Body of pancreas (tissue), 4 donors: ENCODE results near the gene MYL6. TPM values are rescaled to one million over a fixed set of nuclear protein-coding genes. Genes with fewer than 3 reads are reported as not detected.

Experiments used
- ATAC-seq: fragments of 150-250 bp; one replicate; pipeline ENCODE4 v1.9.1; 2016
- DNase-seq, 4 donors: peaks; one replicate each; pipeline ENCODE4 v3.0.0-alpha.2; 2019
- H3K27ac ChIP-seq, 4 donors: fragments of 200-600 bp; sonication (generic); 1 replicate in 3 of 4; 2 replicates in 1 of 4; pipeline versions ENCODE4 v1.5.1 to v1.6.1; 2016 to 2019; ENCODE audit warnings: mild to moderate bottlenecking in 1 of 4, mixed read lengths in 1 of 4, moderate library complexity in 1 of 4
- H3K27me3 ChIP-seq, 2 donors: fragments of 200-600 bp; sonication (generic); one replicate each; pipeline ENCODE4 v1.6.0; 2016; ENCODE audit warnings: mild to moderate bottlenecking in 1 of 2
- H3K36me3 ChIP-seq, 2 donors: fragments of 200-600 bp; sonication (generic); replicated peaks in 1 of 2; 2 replicates each; pipeline ENCODE4 v1.5.1; 2016; ENCODE audit warnings: low read depth in 2 of 2; ENCODE audit not compliant: insufficient read depth in 1 of 2
- H3K4me1 ChIP-seq: fragments of 200-600 bp; sonication (generic); one replicate; pipeline ENCODE4 v1.6.0; 2016
- H3K4me3 ChIP-seq, 2 donors: fragments of 200-600 bp; sonication (generic); 1 replicate in 1 of 2; 2 replicates in 1 of 2; pipeline ENCODE4 v1.5.1; 2016 to 2019
- H3K9me3 ChIP-seq, 3 donors: fragments of 200-600 bp; sonication (generic); 1 replicate in 2 of 3; 2 replicates in 1 of 3; pipeline ENCODE4 v1.5.1; 2016
- POLR2A ChIP-seq, 3 donors: fragments of 450-650 bp; IDR thresholded peaks; one replicate each; pipeline ENCODE4 v1.6.1; 2016; ENCODE audit warnings: antibody characterized with exemption in 3 of 3, mild to moderate bottlenecking in 2 of 3
- WGBS, 2 donors: methylation state at CpG; one replicate each; pipeline ENCODE4 v1.1.5; 2017; 5-methylcytosine and 5-hydroxymethylcytosine counted together
- intact Hi-C: fragments of 100-400 bp; cut with DNase I; formaldehyde crosslinking; loops from one replicate; pipeline ENCODE4 v1.15.1; 2023
- total RNA-seq, 2 donors: library from RNA; depleted of rRNA; stranded (reverse); fragments of >200 nt; gene quantifications; one replicate each; pipeline ENCODE4 v1.1.0, GENCODE V29; 2016
- TF ChIP-seq, protein P1 (sequence below), 7 experiments: fragments of 450-650 bp in 4 of 7; fragments of 200-600 bp in 3 of 7; sonication (generic) in 3 of 7; IDR thresholded peaks; one replicate each; pipeline ENCODE4 v1.5.1; 2016 to 2019; ENCODE audit warnings: antibody characterized with exemption in 7 of 7

The MYL6 gene
- total RNA-seq, 2 donors from 2014 or later, result 838 to 1,110 TPM

DNA sequence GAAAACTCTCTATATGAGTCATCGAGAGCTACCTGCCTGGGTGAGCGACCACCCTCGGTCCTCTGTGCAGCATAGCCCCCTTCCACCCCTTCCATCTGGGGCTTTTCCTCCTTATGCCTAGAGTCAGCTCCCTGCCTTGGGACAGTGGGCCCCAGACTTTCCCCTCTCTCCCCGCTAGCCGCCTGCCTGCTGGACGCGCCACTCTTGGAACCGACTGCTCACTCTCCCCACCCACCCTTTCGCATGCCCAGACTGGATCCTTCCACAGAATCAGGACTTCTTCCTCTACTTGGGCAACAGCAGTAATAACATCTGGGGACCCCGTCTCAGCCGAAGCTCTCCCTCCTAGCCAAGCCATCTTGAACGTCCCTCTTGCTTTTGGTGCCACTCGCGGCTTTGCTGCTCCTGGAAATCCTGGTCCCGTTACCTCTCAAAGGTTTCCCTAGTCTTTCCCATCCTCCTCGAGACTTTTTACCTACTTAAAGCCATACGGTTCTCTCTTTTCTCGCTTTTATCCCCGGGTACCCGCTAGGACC lies 29.4 kb upstream of the MYL6 start:
- peaks cover 41% of the 10 kb centered on the region for H3K4me1 ChIP-seq
- intact Hi-C loops, result no loop called here
- peak in 1 of 4 donors; percentile 38 for DNase-seq
- peak overlapping the region; percentile 91 to 92 (median 92) for H3K27ac ChIP-seq
- 0 to 1% methylated on average over 17 to 20 of the region's 20 CpGs for WGBS, 2 donors
- ATAC-seq, result peak; percentile 1
- peak overlapping the region; percentile 26 to 77 for H3K4me3 ChIP-seq
- no peak for TF ChIP-seq POLR2A (IDR thresholded peaks at IDR 0.05)
- TF ChIP-seq, protein P1, sequence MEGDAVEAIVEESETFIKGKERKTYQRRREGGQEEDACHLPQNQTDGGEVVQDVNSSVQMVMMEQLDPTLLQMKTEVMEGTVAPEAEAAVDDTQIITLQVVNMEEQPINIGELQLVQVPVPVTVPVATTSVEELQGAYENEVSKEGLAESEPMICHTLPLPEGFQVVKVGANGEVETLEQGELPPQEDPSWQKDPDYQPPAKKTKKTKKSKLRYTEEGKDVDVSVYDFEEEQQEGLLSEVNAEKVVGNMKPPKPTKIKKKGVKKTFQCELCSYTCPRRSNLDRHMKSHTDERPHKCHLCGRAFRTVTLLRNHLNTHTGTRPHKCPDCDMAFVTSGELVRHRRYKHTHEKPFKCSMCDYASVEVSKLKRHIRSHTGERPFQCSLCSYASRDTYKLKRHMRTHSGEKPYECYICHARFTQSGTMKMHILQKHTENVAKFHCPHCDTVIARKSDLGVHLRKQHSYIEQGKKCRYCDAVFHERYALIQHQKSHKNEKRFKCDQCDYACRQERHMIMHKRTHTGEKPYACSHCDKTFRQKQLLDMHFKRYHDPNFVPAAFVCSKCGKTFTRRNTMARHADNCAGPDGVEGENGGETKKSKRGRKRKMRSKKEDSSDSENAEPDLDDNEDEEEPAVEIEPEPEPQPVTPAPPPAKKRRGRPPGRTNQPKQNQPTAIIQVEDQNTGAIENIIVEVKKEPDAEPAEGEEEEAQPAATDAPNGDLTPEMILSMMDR (IDR thresholded peaks at IDR 0.05), result no peak
- H3K27me3 ChIP-seq, result no peaks in the 10 kb centered on the region
- peaks cover 0 to 10% of the 10 kb centered on the region in 2 donors for H3K36me3 ChIP-seq
- no peaks in the 10 kb centered on the region for H3K9me3 ChIP-seq

GRCh38 chr12:56129206-56129941 lies 28.8 kb upstream of the MYL6 start:
- peak overlapping the region in 3 of 4 donors; percentile 91 to 92 (median 91) for H3K27ac ChIP-seq
- ATAC-seq (no peak), DNase-seq (peak; percentile 53 to 69 (median 65))
- H3K36me3 ChIP-seq, result peaks cover 0 to 14% of the 10 kb centered on the region in 2 donors
- TF ChIP-seq, protein P1 (IDR thresholded peaks at IDR 0.05), result no peak
- peak in 2 of 3 donors; percentile 32 to 52 for TF ChIP-seq POLR2A (IDR thresholded peaks at IDR 0.05)
- H3K27me3 ChIP-seq, result no peaks in the 10 kb centered on the region
- intact Hi-C loops, result no loop called here
- peaks cover 41% of the 10 kb centered on the region for H3K4me1 ChIP-seq
- H3K4me3 ChIP-seq, result peak overlapping the region; percentile 26 to 77
- WGBS, 2 donors, result 4 to 6% methylated on average over 17 to 29 of the region's 29 CpGs
- no peaks in the 10 kb centered on the region for H3K9me3 ChIP-seq

GRCh38 chr12:56129942-56130495 lies 28.1 kb upstream of the MYL6 start:
- peaks cover 41% of the 10 kb centered on the region for H3K4me1 ChIP-seq
- DNase-seq, result no peak
- H3K27me3 ChIP-seq, result no peaks in the 10 kb centered on the region
- no peaks in the 10 kb centered on the region for H3K9me3 ChIP-seq
- H3K27ac ChIP-seq, result peak overlapping the region in 1 of 4 donors; percentile 92
- H3K36me3 ChIP-seq, result peaks cover 0 to 14% of the 10 kb centered on the region in 2 donors
- no peak for TF ChIP-seq POLR2A (IDR thresholded peaks at IDR 0.05)
- TF ChIP-seq, protein P1 (IDR thresholded peaks at IDR 0.05), result no peak
- intact Hi-C loops, result no loop called here
- 80 to 84% methylated on average over 18 to 22 of the region's 22 CpGs for WGBS, 2 donors
- ATAC-seq, result no peak
- H3K4me3 ChIP-seq, result no peak overlapping the region

DNA sequence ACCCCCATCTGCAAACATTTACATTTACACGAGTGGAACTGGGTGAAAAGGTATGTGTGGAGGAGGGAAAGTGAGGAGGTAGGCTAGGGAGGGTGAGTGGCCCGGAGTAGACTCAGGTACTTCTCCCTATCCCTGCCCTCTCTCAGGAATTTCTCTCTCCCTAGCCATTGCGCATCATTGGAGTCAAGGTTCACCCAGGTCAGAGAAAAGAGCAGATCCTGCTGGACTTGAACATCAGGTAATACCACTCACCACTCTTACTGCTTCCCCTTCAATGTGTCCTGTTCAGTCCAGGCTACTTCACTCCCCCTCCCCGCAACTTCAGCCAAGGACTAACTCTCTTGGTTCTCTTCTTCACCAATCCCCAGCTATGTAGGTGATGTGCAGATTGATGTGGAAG lies 27.3 kb upstream of the MYL6 start:
- H3K27ac ChIP-seq, result no peak overlapping the region
- 86 to 88% methylated on average over 3 to 4 of the region's 4 CpGs for WGBS, 2 donors
- no peak for ATAC-seq

More for the DNA sequence above, 27.3 kb upstream of the MYL6 start:
- H3K27me3 ChIP-seq, result no peaks in the 10 kb centered on the region
- TF ChIP-seq POLR2A (IDR thresholded peaks at IDR 0.05), result no peak
- TF ChIP-seq, protein P1 (IDR thresholded peaks at IDR 0.05), result no peak
- no peak for DNase-seq
- intact Hi-C loops, result no loop called here
- H3K4me1 ChIP-seq, result peaks cover 34% of the 10 kb centered on the region
- no peak overlapping the region for H3K4me3 ChIP-seq
- peaks cover 0 to 14% of the 10 kb centered on the region in 2 donors for H3K36me3 ChIP-seq
- H3K9me3 ChIP-seq, result no peaks in the 10 kb centered on the region
